GM19025 (cell line): ENCODE results near the gene ANKRD9.
"Not testable (repeated sequence)": the region's sequence is repeated elsewhere in the genome, so short reads cannot be mapped to it uniquely, and the experiment has no call there.

Experiments used
- ATAC-seq: cut with Tn5 transposase; IDR thresholded peaks from one replicate; pipeline ENCODE4 v1.9.1; 2021; ENCODE audit warnings: mild to moderate bottlenecking, low read depth, moderate library complexity; ENCODE audit not compliant: unreplicated experiment

ANKRD9 gene

GRCh38 chr14:102509746-102510615 lies at the start of gene ANKRD9:
TSS of gene ANKRD9 (minus strand) at chr14:102509776. CDS start at chr14:102507889, 1,887 bp downstream.
- ATAC-seq, result peak; percentile 86

GRCh38 chr14:102558556-102558955 lies 49.0 kb upstream of the ANKRD9 start:
- ATAC-seq, result no peak

GRCh38 chr14:102557434-102558226 lies 48.1 kb upstream of the ANKRD9 start:
- no peak for ATAC-seq

GRCh38 chr14:102556098-102556677 lies 46.6 kb upstream of the ANKRD9 start:
- ATAC-seq, result no peak

GRCh38 chr14:102554821-102555819 lies 45.5 kb upstream of the ANKRD9 start:
- ATAC-seq, result no peak

- no peak for ATAC-seq
These were observed 42.6 kb upstream of the ANKRD9 start for GRCh38 chr14:102551995-102552705.

- ATAC-seq, result not testable (repeated sequence)
These were observed 41.4 kb upstream of the ANKRD9 start for GRCh38 chr14:102550927-102551401.

GRCh38 chr14:102548616-102549240 lies 39.2 kb upstream of the ANKRD9 start:
- ATAC-seq, result no peak

GRCh38 chr14:102545461-102546265 lies 36.1 kb upstream of the ANKRD9 start:
- no peak for ATAC-seq

- ATAC-seq, result no peak
These were observed 35.3 kb upstream of the ANKRD9 start for GRCh38 chr14:102544747-102545460.

- ATAC-seq, result no peak
These were observed 34.6 kb upstream of the ANKRD9 start for GRCh38 chr14:102544046-102544746.

- ATAC-seq, result no peak
These were observed 32.2 kb upstream of the ANKRD9 start for GRCh38 chr14:102541771-102542170.

GRCh38 chr14:102541029-102541491 lies 31.5 kb upstream of the ANKRD9 start:
- not testable (repeated sequence) for ATAC-seq

GRCh38 chr14:102540315-102541028 lies 30.9 kb upstream of the ANKRD9 start:
- no peak for ATAC-seq

- ATAC-seq, result no peak
These were observed 30.2 kb upstream of the ANKRD9 start for GRCh38 chr14:102539544-102540314.
